HG03139 (cell line): ENCODE data around the gene USP25.

Experiments used
- ATAC-seq: cut with Tn5 transposase; IDR thresholded peaks from one replicate; pipeline ENCODE4 v1.9.1; 2021; ENCODE audit not compliant: unreplicated experiment

USP25 gene

GRCh38 chr21:15729674-15730483, at the start of gene USP25:
USP25 (plus strand) TSS chr21:15729982; CDS start chr21:15730394, 412 bp downstream.
- ATAC-seq: peak; percentile 74

GRCh38 chr21:15682186-15682895, 47.4 kb upstream of the USP25 start:
- ATAC-seq: no peak

DNA sequence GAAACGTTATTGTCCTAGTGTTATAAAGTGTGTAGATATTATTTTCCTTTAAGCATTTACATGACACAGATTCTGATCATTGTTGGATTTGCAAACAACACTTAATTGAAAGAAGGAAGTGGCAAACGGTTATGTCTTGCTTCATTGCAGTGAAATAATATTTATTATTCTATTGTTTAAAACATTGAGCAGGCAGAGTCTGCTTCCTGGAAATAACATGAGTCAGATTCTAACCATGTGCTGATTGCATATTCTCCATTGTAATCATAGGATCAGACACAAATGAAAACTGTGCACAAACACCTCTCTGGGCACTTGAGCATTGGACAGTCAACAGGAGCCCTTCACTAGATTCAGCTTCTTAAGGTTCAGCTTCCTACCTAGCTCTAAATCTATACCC, 46.8 kb upstream of the USP25 start:
- no peak for ATAC-seq

GRCh38 chr21:15686506-15686905, 43.3 kb upstream of the USP25 start:
- no peak for ATAC-seq

GRCh38 chr21:15687208-15687607, 42.6 kb upstream of the USP25 start:
- no peak for ATAC-seq

DNA sequence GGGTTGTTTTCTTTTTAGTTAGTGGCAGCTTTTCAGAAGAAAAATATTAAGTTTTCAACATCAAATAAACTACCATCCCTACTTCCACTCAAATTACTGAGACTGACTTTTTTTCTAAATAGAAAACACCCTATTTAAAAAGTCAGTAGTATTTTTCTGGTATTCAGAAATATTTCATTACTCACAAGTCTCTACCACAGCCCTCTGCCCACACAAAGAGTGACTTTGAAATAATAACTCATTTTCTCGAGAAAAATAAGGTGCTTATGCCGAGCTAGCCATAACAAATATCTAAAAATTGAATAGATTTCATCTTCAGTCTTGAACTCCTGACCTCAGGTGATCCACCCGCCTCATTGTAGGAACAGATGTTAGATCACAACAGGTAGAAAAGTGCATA, 41.8 kb upstream of the USP25 start:
- ATAC-seq: no peak

DNA sequence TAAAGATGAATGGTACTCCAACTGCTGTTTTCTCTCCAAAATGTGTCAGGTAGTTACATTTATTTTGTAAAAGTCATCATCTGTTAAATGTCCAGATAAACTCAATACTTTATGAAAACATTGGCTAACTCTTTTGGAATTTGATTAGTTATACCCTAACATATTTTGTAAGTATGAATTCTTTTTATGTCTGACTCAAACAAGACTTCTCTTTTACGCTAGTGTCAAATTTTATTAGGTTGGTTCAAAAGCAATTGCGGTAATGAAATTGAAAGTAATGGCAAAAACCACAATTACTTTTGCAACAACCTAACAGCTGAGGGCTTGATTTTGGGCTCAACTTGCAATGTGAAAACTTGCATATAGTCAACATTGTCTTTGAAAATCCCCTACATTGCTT, 41.0 kb upstream of the USP25 start:
- no peak for ATAC-seq

GRCh38 chr21:15692711-15693110, 37.1 kb upstream of the USP25 start:
- ATAC-seq: no peak

- ATAC-seq: no peak
Observed at GRCh38 chr21:15695241-15695640, 34.5 kb upstream of the USP25 start.

DNA sequence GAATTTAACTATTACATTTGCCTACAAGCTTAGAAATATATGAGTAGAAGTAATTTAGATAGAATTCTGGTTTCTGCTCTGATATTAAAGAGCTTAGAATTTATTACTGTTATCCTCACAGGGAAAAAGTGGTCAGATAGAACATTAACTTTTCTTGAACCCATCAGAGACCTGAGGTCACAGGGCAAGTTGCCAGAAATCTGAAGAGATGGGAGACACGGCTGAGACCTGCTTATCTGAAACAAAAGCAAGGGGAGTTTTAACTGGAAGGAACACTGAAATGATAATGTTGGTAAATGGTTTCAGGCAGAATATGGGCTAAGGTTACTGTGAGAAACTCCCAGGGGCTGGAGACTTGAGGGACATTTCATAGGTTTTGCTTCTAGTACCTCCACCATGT, 28.0 kb upstream of the USP25 start:
- no peak for ATAC-seq

DNA sequence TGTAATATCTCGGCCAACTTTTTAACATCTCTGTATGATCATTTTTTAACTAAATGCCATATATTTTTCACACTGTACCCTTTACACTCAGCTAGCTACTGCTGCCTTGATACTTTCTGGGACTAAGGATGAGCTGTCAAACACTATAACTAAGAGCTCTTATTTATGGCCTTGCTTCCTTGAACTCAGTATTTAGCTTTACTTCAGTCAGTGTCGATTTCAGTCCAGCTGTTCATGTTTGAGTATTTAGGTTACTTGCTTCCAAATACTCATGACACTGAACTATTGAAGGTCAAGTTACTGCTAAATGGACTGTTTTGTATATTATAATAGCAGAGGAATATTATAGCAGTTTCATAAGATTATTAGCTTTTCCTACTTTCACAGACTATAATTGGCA, 25.9 kb upstream of the USP25 start:
- ATAC-seq: no peak

DNA sequence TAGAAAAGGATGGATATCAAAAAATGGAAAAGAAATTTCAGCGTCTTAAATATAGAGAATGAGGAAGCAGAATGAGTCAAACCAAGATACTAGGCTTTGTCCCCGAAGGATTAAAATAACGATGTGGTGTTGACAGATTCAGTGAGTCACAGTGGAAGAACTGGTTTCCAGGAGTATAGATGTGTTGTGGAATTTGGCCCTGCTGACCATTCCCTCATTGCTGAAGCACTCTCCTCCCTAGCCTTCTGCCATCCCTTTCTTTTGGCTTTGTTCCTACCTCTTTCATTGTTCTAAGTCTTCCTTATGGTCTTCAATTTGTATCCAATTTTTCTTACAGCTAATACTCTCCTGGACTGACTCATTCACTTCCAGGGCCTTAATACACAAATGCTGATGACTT, 23.1 kb upstream of the USP25 start:
- ATAC-seq: no peak

- no peak for ATAC-seq
Observed at GRCh38 chr21:15713412-15713811, 16.4 kb upstream of the USP25 start.

GRCh38 chr21:15718711-15719110, 11.1 kb upstream of the USP25 start:
- ATAC-seq: no peak

DNA sequence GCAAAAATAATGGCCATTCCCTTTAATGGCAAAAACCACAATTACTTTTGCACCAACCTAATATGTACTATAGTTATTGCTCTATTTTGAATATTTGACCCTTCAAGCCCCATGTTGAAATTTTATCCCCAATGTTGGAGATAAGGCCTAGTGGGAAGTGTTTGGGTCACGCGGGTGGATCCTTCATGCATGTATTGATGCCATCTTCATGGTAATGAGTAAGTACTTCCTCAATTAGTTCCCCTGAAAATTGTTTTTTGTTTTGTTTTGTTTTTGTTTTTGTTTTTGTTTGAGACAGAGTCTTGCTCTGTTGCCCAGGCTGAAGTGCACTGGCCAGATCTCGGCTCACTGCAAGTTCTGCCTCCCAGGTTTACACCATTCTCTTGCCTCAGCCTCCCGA, 9.8 kb upstream of the USP25 start:
- no peak for ATAC-seq

DNA sequence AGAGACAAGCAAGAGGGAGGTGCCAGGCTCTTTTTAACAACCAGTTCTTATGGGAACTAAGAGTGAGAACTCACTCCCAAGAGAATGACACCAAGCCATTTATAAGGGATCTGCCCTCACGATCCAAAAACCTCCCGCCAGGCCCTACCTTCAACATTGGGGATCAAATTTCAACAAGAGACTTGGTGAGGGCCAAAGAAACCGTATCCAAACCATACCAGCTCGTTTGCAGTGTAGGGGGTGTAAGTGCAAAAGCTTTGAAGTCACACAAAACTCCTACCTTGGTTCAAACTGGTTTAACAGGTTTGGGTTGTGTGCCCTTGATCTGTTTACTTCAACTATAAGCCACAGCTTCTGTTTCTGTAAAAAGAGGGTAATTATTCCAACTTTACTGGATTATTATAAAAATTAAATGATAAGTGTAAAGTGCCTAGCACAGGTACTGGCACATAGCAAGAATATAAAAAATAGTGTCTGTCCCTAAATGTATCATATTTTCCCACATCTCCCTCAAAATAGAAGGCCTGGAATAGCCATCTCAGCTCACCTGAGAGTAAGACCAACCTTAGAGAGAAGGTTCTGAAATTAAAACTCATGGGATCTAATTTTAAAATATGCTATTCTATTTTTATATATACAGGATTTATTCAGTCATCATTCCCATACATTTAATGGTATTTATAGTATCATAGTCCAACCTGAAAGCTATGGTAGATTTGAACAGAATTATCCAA, 7.0 kb upstream of the USP25 start:
- no peak for ATAC-seq

DNA sequence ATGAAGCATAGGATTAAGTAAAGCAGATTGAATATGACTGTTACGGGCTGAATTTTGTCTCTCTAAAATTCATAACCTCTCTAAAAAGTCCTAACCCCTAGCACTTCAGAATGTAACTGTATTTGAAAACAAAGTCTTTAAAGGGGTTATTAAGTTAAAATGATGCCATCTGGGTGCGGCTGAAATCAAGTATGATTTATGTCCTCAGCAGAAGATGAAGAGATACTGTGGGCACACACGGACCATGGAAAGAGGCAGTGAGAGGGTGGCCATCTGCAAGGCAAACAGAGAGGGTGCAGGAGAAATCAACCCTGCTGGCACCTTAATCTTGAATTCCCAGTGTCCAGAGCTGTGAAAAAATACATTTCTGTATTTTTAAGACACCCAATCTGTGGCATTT, 3.8 kb upstream of the USP25 start:
- no peak for ATAC-seq

DNA sequence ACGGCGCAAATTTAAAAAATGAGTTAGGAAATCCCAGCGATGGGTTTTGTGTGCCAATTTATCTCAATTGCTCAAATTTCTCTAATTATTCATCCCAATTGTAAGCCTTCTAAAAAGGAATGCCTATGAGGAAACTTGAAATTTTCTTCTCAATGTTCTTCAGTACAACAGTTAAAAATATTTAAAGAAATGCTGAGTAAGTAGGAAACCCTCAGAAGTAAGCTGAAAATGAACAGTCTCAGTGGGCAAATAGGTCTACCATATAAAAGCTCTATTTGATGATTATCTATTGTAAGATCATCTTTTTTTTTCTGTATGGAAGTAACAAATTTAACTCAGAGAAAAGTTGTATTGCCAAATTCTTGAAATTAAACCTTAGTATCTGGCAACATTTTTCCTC, 1.7 kb upstream of the USP25 start:
- ATAC-seq: no peak

DNA sequence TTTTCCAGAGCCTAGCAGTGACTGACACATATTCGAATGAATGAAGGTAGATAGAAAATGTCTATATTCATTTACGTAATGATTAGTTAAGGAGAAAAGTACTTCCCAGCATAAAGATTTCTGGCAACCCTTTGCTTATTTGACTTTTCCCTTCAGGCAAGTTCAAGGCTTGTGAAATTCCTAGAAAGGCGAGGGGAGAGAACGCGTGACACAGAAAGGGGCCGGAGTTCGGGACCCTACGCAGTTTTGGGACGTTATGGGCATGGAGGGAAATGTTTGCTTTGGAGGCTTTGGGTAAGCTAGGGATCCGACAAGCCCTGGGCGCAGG, 472 bp upstream of the USP25 start:
- ATAC-seq: no peak

- no peak for ATAC-seq
Observed at GRCh38 chr21:15730484-15731242, 881 bp downstream of the USP25 start.

DNA sequence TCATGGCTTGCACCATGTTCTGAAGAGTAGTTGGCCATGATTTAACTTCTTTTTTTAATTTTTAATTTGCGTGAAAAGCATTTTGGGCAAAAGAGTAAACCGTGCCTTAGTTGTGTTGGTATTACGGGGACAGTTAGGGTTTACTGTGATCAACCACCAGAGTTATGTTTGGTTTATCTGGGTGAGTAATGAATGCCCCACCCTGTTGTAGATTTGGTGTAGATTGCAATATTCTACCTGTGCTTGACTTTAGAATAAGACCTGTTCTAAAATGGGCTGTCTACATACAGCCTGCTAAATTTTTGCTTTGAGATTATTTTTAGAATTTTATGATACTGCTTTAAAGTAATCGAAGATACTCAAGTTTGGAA, 1.4 kb downstream of the USP25 start:
- no peak for ATAC-seq
